Panc1 (cell line): Measurements from ENCODE around the gene DERL2. TPM values are rescaled to one million over a fixed set of nuclear protein-coding genes. Genes with fewer than 3 reads are reported as not detected.

ENCODE experiments used
- ATAC-seq: fragments of 200-7000 bp; cut with Tn5 transposase; 2 replicates; pipeline ENCODE4 v1.9.1; 2020; ENCODE audit warnings: mild to moderate bottlenecking, moderate library complexity
- BruUV-seq: library from RNA; stranded (reverse); fragments of 400-500 nt; replicated peaks from 2 replicates; lab custom pipeline; 2021; lab: Mats Ljungman, UMichigan
- CTCF ChIA-PET: fragments of 300-600 bp; sonication (Branson Sonifier 250); formaldehyde crosslinking; loops from one replicate; lab custom pipeline; 2022; ENCODE audit warnings: antibody characterized with exemption; lab: Charles Lee
- POLR2A ChIA-PET: fragments of 300-600 bp; sonication (Branson Sonifier 250); formaldehyde crosslinking; loops from one replicate; lab custom pipeline; 2022; ENCODE audit warnings: antibody characterized with exemption; lab: Charles Lee
- DNase-seq: peaks from one replicate; pipeline ENCODE4 v3.0.0-alpha.2; 2010; ENCODE audit warnings: low read depth, low spot score
- H3K27ac ChIP-seq: 2 replicates; pipeline ENCODE4 v1.5.1; 2011; ENCODE audit warnings: mild to moderate bottlenecking, low read length, inconsistent platforms
- H3K27me3 ChIP-seq: fragments of 200-500 bp; sonication (Bioruptor generic); 2 replicates; pipeline ENCODE4 v1.6.0; 2014; ENCODE audit warnings: low read length, inconsistent platforms; ENCODE audit not compliant: control insufficient read depth, insufficient read depth
- H3K36me3 ChIP-seq: fragments of 200-500 bp; sonication (Bioruptor generic); 2 replicates; pipeline ENCODE4 v1.5.1; 2014; ENCODE audit warnings: inconsistent platforms, mild to moderate bottlenecking, low read length, moderate library complexity; ENCODE audit not compliant: control insufficient read depth, insufficient read depth
- H3K4me1 ChIP-seq: 2 replicates; pipeline ENCODE4 v1.5.1; 2011; ENCODE audit warnings: inconsistent platforms, mild to moderate bottlenecking, low read length, moderate library complexity; ENCODE audit not compliant: control insufficient read depth, insufficient read depth
- H3K4me3 ChIP-seq, 2 experiments: 2 replicates each; pipeline ENCODE4 v1.5.1; 2011 to 2012; ENCODE audit warnings: low read depth in 2 of 2, low read length in 2 of 2, mild to moderate bottlenecking in 2 of 2, inconsistent platforms in 1 of 2, moderate library complexity in 1 of 2
- H3K9me3 ChIP-seq: fragments of 200-500 bp; sonication (Bioruptor generic); 2 replicates; pipeline ENCODE4 v1.5.1; 2014; ENCODE audit warnings: low read depth, mild to moderate bottlenecking, inconsistent platforms, low read length, moderate library complexity; ENCODE audit not compliant: control insufficient read depth, insufficient read depth
- POLR2AphosphoS5 ChIP-seq: IDR thresholded peaks from 2 replicates; pipeline ENCODE4 v1.6.1; 2012; ENCODE audit warnings: mild to moderate bottlenecking, low read depth, low read length, moderate library complexity
- SIN3A ChIP-seq: IDR thresholded peaks from 2 replicates; pipeline ENCODE4 v1.6.1; 2012; ENCODE audit warnings: low read depth, mild to moderate bottlenecking, low read length, moderate library complexity, borderline replicate concordance; ENCODE audit not compliant: insufficient read depth
- TCF7L2 ChIP-seq: IDR thresholded peaks from 2 replicates; pipeline ENCODE4 v1.6.1; 2011; ENCODE audit warnings: mild to moderate bottlenecking, low read depth, low read length, inconsistent platforms
- in situ Hi-C: cut with HindIII; loops from 2 replicates; pipeline ENCODE4 v1.10.0; 2016; ENCODE audit warnings: low sequenced_read_pairs, low pct_unique_long_range_greater_than_20kb
- intact Hi-C: fragments of 100-400 bp; cut with micrococcal nuclease; formaldehyde crosslinking; loops from one replicate; pipeline ENCODE4 v1.10.0; 2022; ENCODE audit not compliant: unreplicated experiment
- total RNA-seq: library from RNA; stranded (reverse); gene quantifications from one replicate; pipeline ENCODE4 v1.2.1, GENCODE V29; 2021; ENCODE audit not compliant: unreplicated experiment
- TF ChIP-seq, protein P1 (sequence below), 2 experiments: IDR thresholded peaks; 2 replicates each; pipeline ENCODE4 v1.6.1; 2011 to 2012; ENCODE audit warnings: low read depth in 2 of 2, control low read depth in 1 of 2, low read length in 1 of 2, mild to moderate bottlenecking in 1 of 2, moderate library complexity in 1 of 2; ENCODE audit not compliant: insufficient read depth in 1 of 2
- TF ChIP-seq, protein P2 (sequence below): fragments of 450-650 bp; IDR thresholded peaks from 2 replicates; pipeline ENCODE4 v1.5.1; 2017; ENCODE audit warnings: mild to moderate bottlenecking

DERL2 gene
- total RNA-seq, 1 experiment from 2014 or later, result 59.7 TPM

DNA sequence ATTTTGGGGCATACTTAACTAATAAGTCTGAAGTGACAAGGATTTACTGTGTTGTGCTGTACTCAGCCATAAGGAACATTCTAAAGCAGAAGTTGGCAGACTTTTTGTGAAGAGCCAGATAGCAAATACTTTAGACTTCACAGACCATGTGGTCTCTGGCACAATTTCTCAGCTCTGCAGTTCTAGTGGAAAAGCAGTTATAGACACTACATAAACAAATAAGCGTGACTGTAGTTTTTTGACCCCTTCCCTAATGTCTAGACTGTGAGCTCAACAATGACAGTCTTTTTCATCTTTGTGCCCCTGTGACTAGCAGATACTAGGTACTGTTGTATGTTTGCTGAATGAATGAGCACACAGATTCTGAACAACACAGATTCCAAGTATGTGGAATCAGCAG lies 61.1 kb downstream of the DERL2 start:
- DNase-seq (no peak), ATAC-seq (no peak)
- H3K36me3 ChIP-seq, result peaks cover 21% of the 10 kb centered on the region
- intact Hi-C loops, result no loop called here
- no peak for TF ChIP-seq SIN3A
- TF ChIP-seq, protein P1, sequence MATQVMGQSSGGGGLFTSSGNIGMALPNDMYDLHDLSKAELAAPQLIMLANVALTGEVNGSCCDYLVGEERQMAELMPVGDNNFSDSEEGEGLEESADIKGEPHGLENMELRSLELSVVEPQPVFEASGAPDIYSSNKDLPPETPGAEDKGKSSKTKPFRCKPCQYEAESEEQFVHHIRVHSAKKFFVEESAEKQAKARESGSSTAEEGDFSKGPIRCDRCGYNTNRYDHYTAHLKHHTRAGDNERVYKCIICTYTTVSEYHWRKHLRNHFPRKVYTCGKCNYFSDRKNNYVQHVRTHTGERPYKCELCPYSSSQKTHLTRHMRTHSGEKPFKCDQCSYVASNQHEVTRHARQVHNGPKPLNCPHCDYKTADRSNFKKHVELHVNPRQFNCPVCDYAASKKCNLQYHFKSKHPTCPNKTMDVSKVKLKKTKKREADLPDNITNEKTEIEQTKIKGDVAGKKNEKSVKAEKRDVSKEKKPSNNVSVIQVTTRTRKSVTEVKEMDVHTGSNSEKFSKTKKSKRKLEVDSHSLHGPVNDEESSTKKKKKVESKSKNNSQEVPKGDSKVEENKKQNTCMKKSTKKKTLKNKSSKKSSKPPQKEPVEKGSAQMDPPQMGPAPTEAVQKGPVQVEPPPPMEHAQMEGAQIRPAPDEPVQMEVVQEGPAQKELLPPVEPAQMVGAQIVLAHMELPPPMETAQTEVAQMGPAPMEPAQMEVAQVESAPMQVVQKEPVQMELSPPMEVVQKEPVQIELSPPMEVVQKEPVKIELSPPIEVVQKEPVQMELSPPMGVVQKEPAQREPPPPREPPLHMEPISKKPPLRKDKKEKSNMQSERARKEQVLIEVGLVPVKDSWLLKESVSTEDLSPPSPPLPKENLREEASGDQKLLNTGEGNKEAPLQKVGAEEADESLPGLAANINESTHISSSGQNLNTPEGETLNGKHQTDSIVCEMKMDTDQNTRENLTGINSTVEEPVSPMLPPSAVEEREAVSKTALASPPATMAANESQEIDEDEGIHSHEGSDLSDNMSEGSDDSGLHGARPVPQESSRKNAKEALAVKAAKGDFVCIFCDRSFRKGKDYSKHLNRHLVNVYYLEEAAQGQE (IDR thresholded peaks at IDR 0.05; ENCODE audit: insufficient read depth in 1 of 2, low read depth in 2 of 2, low read length in 1 of 2), result no peak
- no peak for TF ChIP-seq POLR2AphosphoS5
- no peak for TF ChIP-seq TCF7L2
- TF ChIP-seq, protein P2, sequence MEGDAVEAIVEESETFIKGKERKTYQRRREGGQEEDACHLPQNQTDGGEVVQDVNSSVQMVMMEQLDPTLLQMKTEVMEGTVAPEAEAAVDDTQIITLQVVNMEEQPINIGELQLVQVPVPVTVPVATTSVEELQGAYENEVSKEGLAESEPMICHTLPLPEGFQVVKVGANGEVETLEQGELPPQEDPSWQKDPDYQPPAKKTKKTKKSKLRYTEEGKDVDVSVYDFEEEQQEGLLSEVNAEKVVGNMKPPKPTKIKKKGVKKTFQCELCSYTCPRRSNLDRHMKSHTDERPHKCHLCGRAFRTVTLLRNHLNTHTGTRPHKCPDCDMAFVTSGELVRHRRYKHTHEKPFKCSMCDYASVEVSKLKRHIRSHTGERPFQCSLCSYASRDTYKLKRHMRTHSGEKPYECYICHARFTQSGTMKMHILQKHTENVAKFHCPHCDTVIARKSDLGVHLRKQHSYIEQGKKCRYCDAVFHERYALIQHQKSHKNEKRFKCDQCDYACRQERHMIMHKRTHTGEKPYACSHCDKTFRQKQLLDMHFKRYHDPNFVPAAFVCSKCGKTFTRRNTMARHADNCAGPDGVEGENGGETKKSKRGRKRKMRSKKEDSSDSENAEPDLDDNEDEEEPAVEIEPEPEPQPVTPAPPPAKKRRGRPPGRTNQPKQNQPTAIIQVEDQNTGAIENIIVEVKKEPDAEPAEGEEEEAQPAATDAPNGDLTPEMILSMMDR, result no peak
- no peak overlapping the region for H3K4me3 ChIP-seq
- ChIA-PET POLR2A (interaction anchor here (0.7 kb wide), 1 partner anchor 50 kb away, joined by 4 read pairs; no protein-coding TSS in a partner anchor), CTCF (no interaction called here)
- H3K9me3 ChIP-seq, result no peaks in the 10 kb centered on the region
- no TSS peak for BruUV-seq
- in situ Hi-C loops, result no loop called here
- peaks cover 5% of the 10 kb centered on the region; the same call in 1 of the 2 replicates for H3K4me1 ChIP-seq
- no peaks in the 10 kb centered on the region for H3K27me3 ChIP-seq
- H3K27ac ChIP-seq, result no peak overlapping the region

DNA sequence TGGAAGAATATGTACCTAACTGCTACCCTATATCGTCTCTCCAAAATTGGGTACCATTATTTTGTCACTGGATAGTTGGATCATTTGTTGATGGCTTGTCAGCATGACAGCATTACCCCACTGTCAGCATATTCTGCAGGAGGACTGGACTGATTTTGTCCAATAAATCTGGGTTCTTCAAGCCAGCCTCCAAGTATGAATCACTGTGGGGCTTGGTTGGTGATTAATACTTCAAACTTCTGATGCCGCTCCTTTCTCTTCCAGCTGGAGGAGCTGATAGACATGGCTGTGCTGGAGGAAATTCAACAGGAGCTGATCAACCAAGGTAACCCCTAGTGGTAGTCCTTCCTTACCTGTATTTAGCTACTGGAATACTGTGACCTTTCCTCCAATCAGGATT lies 63.5 kb downstream of the DERL2 start:
- Histone ChIP-seq H3K4me3 (no peak overlapping the region), H3K27ac (no peak overlapping the region), H3K9me3 (no peaks in the 10 kb centered on the region), H3K36me3 (peaks cover 25% of the 10 kb centered on the region), H3K27me3 (no peaks in the 10 kb centered on the region), H3K4me1 (peaks cover 5% of the 10 kb centered on the region)
- DNase-seq (no peak), ATAC-seq (no peak)
- ChIA-PET CTCF (no interaction called here), POLR2A (no interaction called here)
- intact Hi-C loops, result no loop called here
- no TSS peak for BruUV-seq
- in situ Hi-C loops, result no loop called here
- no peak for TF ChIP-seq SIN3A
- no peak for TF ChIP-seq POLR2AphosphoS5
- TF ChIP-seq, protein P1 (IDR thresholded peaks at IDR 0.05; ENCODE audit: insufficient read depth in 1 of 2, low read depth in 2 of 2, low read length in 1 of 2), result no peak
- TF ChIP-seq TCF7L2, result no peak
- TF ChIP-seq, protein P2, result no peak

Other genes starting within 250 kb of the DERL2 start
- 28.2 TPM for gene RABEP1, start 203.9 kb downstream of the DERL2 start, total RNA-seq
- 50.5 TPM for gene NUP88, start 66.5 kb downstream of the DERL2 start, total RNA-seq
- 36.7 TPM for gene RPAIN, start 66.0 kb downstream of the DERL2 start, total RNA-seq
- 225 TPM for gene C1QBP, start 47.0 kb downstream of the DERL2 start, total RNA-seq
- gene DHX33, start 17.2 kb downstream of the DERL2 start, total RNA-seq, result 31.0 TPM
- 11.5 TPM for gene MIS12, start 388 bp upstream of the DERL2 start, total RNA-seq
- gene NLRP1, start 98.3 kb upstream of the DERL2 start, total RNA-seq, result 0.57 TPM